K562 (cell line): ENCODE data around the gene GAMT. TPM values are rescaled to one million over a fixed set of nuclear protein-coding genes. Genes with fewer than 3 reads are reported as not detected.

Experiments used
- CBX8 ChIP-seq: fragments of 200-600 bp; sonication (generic); IDR thresholded peaks from 2 replicates; pipeline ENCODE4 v1.6.1; 2012; ENCODE audit warnings: borderline replicate concordance, mixed run types, low read depth, mild to moderate bottlenecking, moderate library complexity, mixed read lengths, low read length, control low read depth, inconsistent platforms; ENCODE audit not compliant: poor library complexity, severe bottlenecking; ENCODE audit errors: extremely low read depth
- CEBPG ChIP-seq, 3 experiments: fragments of 200-800 bp in 1 of 3; sonication (Bioruptor generic) in 1 of 3; sonication (generic) in 1 of 3; formaldehyde crosslinking in 1 of 3; IDR thresholded peaks in 2 of 3; conservative IDR thresholded peaks in 1 of 3; 2 replicates each; pipeline versions ENCODE4 v1.6.1 to v1.8.0; 2016 to 2022; ENCODE audit warnings: missing compliant biosample characterization in 2 of 3, missing genetic modification characterization in 2 of 3, mild to moderate bottlenecking in 1 of 3, missing genetic modification reagents in 1 of 3
- CREB1 ChIP-seq, 2 experiments: sonication (generic) in 1 of 2; formaldehyde crosslinking in 1 of 2; IDR thresholded peaks; 2 replicates each; pipeline versions ENCODE4 v1.6.1 to v1.8.0; 2012 to 2022; ENCODE audit warnings: inconsistent platforms in 1 of 2, mild to moderate bottlenecking in 1 of 2, missing genetic modification reagents in 1 of 2, moderate library complexity in 1 of 2
- CTCFL ChIP-seq: IDR thresholded peaks from 2 replicates; pipeline ENCODE4 v1.6.1; 2011; ENCODE audit warnings: borderline replicate concordance, low read depth, mild to moderate bottlenecking, moderate library complexity, low read length; ENCODE audit not compliant: insufficient read depth, poor library complexity, severe bottlenecking
- E2F5 ChIP-seq: sonication (generic); formaldehyde crosslinking; IDR thresholded peaks from 2 replicates; pipeline ENCODE4 v1.8.0; 2022; ENCODE audit warnings: mild to moderate bottlenecking, missing genetic modification reagents
- PRDM10 ChIP-seq: fragments of 450-650 bp; IDR thresholded peaks from 2 replicates; pipeline ENCODE4 v1.6.1; 2018; ENCODE audit not compliant: partially characterized antibody
- RERE ChIP-seq: sonication (generic); formaldehyde crosslinking; IDR thresholded peaks from 2 replicates; pipeline ENCODE4 v1.8.0; 2023; ENCODE audit warnings: missing genetic modification reagents, mild to moderate bottlenecking, borderline replicate concordance
- SMAD3 ChIP-seq: fragments of 450-650 bp; formaldehyde crosslinking; conservative IDR thresholded peaks from 2 replicates; pipeline ENCODE4 v1.4.0; 2020; ENCODE audit warnings: mild to moderate bottlenecking
- STAT5B ChIP-seq: fragments of 250-450 bp; sonication (Bioruptor Pico); IDR thresholded peaks from 2 replicates; pipeline ENCODE4 v1.8.0; 2021; ENCODE audit warnings: mild to moderate bottlenecking, inconsistent platforms
- YY1 ChIP-seq, 3 experiments: IDR thresholded peaks; 2 replicates each; pipeline ENCODE4 v1.6.1; 2011; ENCODE audit warnings: low read length in 2 of 3, mild to moderate bottlenecking in 2 of 3, moderate library complexity in 2 of 3, borderline replicate concordance in 1 of 3, control low read depth in 1 of 3, low read depth in 1 of 3; ENCODE audit not compliant: insufficient read depth in 3 of 3, insufficient replicate concordance in 2 of 3, control insufficient read depth in 1 of 3, insufficient read length in 1 of 3; ENCODE audit errors: extremely low read depth in 1 of 3
- ZNF785 ChIP-seq: fragments of 250-450 bp; sonication (Bioruptor Pico); IDR thresholded peaks from 2 replicates; pipeline ENCODE4 v1.4.0; 2020; ENCODE audit warnings: mild to moderate bottlenecking
- polyA plus RNA-seq, 8 experiments: library from polyadenylated mRNA; depleted of rRNA in 4 of 8; stranded (reverse) in 5 of 8; unstranded in 3 of 8; fragments of >200 nt; fragmentation: Nextera tagmentation in 2 of 8; fragmentation: Illumina TruSeq in 1 of 8; extraction: Ambion mirVana in 2 of 8; extraction: Trizol in 1 of 8; gene quantifications; 2 replicates each; pipeline versions ENCODE4 v1.2.1 to v1.2.3, GENCODE V29; 2011 to 2014; ENCODE audit warnings: inconsistent platforms in 1 of 8, missing spikeins in 1 of 8
- total RNA-seq, 7 experiments: library from RNA; depleted of rRNA in 6 of 7; stranded (reverse); fragments of >200 nt in 6 of 7; fragmentation: Illumina TruSeq in 2 of 7; extraction: Trizol in 2 of 7; gene quantifications; 2 replicates each; pipeline versions ENCODE4 v1.2.1 to v1.2.3, GENCODE V29; 2011 to 2021; ENCODE audit warnings: low replicate concordance in 1 of 7

Gene GAMT
- total and polyA plus RNA-seq, 9 of the 15 experiments (the other 6 are each of a cell fraction or from before 2014, with no cell fraction given) = 1.3 to 35.3 (median 27.2) TPM

- no peak for TF ChIP-seq E2F5 (CRISPR knock-in tag)
- no peak for TF ChIP-seq CTCFL
- no peak for TF ChIP-seq SMAD3
- no peak for TF ChIP-seq STAT5B (CRISPR knock-in tag)
- TF ChIP-seq CBX8 = no peak
- TF ChIP-seq ZNF785 (CRISPR knock-in tag) = no peak
- TF ChIP-seq PRDM10 = no peak
- no peak for TF ChIP-seq RERE (CRISPR knock-in tag)
- no peak for TF ChIP-seq CEBPG (CRISPR knock-in tag; IDR thresholded peaks at IDR 0.05)
- TF ChIP-seq CEBPG (tag; conservative IDR thresholded peaks at IDR 0.05 in 1 of 2, IDR thresholded peaks at IDR 0.05 in 1 of 2) = no peak
- TF ChIP-seq YY1 (IDR thresholded peaks at IDR 0.05; ENCODE audit: borderline replicate concordance in 1 of 3, control insufficient read depth in 1 of 3, extremely low read depth in 1 of 3, insufficient read depth in 3 of 3, insufficient read length in 1 of 3, insufficient replicate concordance in 2 of 3, low read depth in 1 of 3, low read length in 2 of 3) = no peak
- no peak for TF ChIP-seq CREB1 (IDR thresholded peaks at IDR 0.05)
- no peak for TF ChIP-seq CREB1 (CRISPR knock-in tag; IDR thresholded peaks at IDR 0.05)
Observed at GRCh38 chr19:1350867-1351266, 50.5 kb downstream of the GAMT start (continued).
